Astrocyte of the hippocampus (primary cell): ENCODE results near the gene HOXC9.

ENCODE experiments used
- DNase-seq: peaks from one replicate; pipeline ENCODE4 v3.0.0; 2011; ENCODE audit warnings: low read depth, low spot score

The HOXC9 gene

GRCh38 chr12:54001283-54002187 is 1.6 kb downstream of the HOXC9 start:
- no peak for DNase-seq

DNA sequence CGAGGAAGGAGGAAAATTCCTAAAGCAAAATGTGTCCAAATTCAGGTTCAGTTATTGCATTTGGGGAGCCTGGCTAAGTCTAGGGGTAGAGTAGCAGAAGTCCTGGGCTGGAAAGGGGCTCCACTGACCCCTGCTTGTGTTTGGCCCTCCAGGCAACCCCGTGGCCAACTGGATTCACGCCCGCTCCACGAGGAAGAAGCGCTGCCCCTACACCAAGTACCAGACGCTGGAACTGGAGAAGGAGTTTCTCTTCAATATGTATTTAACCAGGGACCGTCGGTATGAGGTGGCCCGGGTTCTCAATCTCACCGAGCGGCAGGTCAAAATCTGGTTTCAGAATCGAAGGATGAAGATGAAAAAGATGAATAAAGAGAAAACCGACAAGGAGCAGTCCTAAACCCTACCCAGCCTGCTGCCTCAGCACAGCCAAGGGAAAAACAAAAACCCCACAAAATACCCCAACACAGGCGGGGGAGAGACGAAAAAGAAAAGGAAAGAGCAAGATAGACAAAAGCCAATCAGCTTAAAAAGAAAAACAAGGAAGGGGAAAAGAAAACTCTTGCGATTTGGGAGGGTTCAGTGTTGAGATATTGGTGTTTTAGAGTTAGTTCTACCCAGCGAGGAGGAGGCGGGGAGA is 2.4 kb downstream of the HOXC9 start:
- no peak for DNase-seq

GRCh38 chr12:54002915-54003389 is 3.0 kb downstream of the HOXC9 start:
- DNase-seq: no peak

DNA sequence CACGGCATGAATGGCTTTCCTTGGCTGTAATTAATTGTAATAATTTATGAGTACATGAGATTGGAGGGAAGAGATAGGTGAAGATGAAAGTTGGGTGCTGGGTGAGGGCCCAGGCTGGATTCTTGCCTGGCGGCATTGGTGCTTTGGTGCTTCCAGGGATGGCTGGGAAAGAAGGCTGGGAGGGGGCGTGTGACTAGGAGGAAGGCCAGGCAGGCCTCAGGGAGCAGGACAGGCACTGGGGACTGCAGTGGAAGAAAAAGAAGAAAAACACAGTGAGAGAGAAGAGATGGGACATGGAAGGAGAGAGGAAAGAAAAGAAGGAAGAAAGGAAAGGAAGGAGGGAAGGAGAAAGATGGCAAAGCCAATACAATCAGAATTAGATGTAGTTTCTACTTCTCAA is 3.7 kb downstream of the HOXC9 start:
- DNase-seq: no peak

- DNase-seq: no peak
Measured at GRCh38 chr12:54004063-54004840, 4.3 kb downstream of the HOXC9 start.

GRCh38 chr12:54004841-54005530 is 5.0 kb downstream of the HOXC9 start:
- DNase-seq: no peak

GRCh38 chr12:54005531-54005852 is 5.5 kb downstream of the HOXC9 start:
- DNase-seq: no peak

DNA sequence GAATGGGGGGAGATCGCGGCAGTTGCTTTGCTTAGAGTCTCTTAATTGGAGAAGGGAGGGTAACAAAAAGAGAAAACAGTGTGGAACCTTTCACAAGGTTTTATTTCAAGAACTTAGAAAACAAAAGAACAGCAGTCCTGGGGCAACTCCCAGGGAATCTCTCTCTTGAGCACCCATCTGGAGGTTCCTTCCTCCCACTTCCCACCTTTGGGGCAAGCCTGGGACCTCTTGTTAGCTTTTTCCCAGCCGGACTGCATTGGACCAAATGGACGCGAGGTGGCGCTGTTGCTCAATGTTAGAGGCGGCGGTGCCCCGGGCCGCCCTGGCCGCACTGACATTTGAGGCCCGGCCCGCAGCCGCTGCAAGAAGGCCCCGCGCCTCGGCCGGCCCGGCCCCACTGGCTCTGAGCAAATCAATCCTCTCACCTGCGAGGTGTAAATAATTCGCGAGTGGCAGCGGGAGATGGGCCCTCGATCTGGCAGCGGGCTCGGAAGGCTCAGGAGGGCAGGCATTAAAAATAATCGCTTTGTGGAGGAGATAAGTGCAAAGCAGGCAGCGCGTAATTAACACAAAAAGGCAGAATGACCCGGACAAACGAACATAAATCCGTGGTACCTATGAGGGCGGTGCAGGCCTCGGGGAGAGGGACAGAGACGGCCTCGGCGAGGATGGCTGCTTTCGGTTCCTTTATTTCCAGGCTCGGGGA is 6.0 kb downstream of the HOXC9 start:
- DNase-seq: peak; percentile 90

DNA sequence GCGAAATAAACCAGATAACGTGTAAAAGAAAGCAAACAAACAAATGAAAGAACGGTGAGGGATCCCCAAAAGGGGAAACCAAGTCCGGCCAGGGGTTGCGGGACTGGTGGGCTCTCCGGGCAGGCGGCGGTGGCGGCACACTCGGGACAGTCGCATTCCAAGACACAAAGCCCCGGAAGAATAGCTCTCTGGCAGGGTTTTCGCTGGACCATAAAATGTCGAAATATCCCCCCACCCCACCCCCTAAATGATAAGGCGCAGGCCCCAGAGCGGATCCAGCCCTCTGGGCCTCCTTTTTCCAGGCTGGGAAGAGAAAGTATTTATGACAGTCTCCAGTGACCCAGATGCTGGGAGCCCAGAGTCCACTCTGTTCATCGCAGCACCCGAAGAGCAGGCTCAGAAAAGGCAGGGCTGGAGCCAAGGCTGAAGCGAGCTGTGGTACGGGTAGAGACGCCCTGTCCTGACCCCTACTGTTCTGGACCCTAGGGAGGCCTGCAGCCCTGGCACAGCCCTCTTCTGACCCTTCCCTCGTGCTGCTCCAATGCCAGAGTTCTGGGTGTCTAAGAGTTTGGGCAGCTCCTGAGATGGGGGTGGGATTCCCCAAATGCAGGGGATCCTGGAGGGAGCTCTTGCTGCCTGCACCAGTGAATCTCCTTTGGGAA is 6.7 kb downstream of the HOXC9 start:
- DNase-seq: no peak

- DNase-seq: no peak
Measured at GRCh38 chr12:54007538-54008259, 7.7 kb downstream of the HOXC9 start.

DNA sequence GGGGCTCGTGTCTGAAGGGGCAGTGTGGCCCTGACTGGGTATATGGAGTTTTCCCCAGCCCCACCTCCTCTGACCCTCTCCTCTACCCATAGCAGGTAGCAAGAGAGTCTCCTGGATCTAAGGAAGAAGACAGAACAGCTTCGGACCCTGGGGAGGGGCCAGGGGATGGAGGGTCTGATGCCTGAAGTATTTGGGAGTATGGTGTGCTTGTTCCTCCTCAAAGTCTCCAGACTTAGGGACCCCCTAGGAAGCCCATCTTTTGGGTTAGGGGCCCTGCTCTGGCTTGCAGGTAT is 8.2 kb downstream of the HOXC9 start:
- DNase-seq: no peak

DNA sequence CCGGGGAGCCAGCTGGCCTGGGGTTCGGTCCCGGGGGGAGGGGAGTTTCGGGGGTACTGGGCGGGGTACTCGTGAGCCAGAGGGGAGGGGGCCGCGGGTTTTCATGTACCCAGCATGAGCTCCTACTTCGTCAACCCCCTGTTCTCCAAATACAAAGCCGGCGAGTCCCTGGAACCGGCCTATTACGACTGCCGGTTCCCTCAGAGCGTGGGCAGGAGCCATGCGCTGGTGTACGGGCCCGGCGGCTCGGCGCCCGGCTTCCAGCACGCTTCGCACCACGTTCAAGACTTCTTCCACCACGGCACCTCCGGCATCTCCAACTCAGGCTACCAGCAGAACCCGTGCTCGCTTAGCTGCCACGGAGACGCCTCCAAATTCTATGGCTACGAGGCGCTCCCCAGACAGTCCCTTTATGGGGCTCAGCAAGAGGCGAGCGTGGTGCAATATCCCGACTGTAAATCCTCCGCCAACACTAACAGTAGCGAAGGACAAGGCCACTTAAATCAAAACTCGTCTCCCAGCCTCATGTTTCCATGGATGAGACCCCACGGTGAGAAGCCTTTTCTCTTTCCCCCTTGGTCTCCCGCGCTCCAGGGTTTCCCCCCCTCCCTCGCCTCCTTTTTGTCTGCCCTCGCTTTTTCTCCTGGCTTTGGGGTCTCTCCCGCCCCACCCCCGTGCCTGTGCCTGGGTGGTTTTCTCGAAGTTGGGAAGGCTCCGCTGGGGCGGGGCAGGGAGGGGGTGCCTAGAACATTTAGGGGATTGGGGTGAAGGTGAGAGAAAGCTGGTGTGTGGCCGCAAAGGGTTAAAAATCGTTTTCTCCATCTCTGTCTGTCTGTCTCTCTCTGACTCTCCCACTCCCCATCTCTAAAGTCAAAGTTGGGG is 9.5 kb downstream of the HOXC9 start:
- DNase-seq: no peak

DNA sequence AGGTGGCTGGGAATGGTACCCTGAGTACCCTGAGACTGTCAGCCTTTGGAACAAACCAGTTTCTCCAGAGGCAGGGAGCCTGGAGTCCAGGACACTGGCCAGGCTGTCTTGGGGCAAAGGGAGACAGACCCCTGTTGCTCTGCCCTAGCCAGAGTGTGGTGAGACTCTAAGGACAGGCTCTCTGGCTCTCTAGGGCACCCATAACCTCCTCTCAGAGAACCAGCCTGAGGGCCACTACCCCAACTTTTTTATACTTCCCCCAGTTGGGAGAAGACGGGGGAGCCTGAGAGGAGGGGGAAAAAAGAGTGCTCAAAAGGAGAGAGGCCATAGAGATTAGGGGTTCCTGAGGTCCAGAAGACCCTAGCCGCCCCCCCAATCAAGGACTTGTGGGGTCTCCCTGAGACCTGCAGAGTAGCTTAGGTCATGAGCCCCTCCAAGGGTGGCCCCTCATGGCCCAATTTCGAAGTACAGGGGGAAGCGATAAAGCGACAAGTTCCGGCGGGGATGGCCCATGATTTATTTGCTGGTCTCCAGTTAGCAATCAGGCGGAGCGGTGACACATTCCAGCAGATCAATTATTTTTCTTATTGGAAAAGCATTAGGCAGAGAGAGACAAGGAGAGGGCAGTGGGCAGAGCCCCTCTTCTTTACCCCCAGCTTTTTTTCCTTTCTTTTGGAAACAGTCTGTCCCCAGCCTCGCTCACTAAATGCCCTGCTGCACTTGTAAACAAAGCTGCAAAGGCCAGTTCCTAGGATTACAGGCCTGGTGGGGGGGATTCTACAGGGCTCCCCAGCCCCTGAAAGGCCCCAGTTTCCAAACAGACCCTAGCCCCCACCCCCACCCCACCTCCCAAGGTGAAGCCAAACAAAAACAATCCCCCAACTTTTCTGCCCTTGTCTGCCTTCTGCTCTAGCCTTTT is 10.4 kb downstream of the HOXC9 start:
- no peak for DNase-seq

GRCh38 chr12:54010972-54011664 is 11.2 kb downstream of the HOXC9 start:
- no peak for DNase-seq

DNA sequence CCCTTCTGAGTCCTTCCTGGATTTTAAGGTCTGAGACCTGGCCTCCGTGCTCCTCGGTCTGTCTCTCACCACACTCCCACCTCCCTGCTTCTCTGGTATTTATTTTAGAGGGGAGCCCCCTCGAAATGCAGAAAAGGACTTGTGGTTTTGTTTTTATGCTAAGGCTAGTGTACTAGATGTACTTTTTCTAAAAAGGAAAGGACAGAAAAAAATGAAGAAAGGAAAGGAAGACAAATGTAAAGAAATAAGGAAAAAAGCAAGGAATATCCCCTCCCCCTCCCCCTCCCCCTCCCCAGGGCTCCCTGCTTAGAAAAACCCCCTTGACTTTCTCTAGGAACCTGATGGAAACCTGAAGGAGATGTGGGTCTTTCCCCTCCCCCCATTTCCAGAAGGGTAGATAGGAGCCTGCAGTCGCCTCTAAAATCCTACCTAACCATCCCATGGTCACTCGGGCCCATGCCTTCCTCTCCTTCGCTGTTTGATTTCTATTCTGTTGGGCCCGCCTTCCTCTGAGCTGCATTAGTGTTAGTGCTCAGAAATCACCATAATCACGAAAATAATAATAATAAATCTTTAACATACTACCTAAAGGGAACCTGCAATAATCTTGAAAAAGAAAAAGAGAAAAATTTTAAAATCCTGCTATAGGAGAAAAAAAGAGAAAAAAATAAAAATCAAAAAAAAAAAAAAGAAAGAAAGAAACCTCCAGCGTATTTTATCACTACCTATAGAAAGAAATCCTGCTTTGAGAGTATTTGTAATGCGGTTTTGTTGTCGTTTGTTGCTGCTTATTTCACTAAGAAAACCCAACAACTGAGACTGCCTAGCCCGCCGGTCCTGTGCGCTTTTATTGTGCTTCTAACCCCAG is 11.9 kb downstream of the HOXC9 start:
- DNase-seq: no peak

- DNase-seq: no peak
Measured at GRCh38 chr12:54012631-54013409, 12.9 kb downstream of the HOXC9 start.
